Loucy (cell line): ENCODE data around the gene FMNL3.
"Not testable (repeated sequence)": the region's sequence is repeated elsewhere in the genome, so short reads cannot be mapped to it uniquely, and the experiment has no call there.

ENCODE experiments used
- H2AFZ ChIP-seq: fragments of 200-600 bp; sonication (generic); 2 replicates; pipeline ENCODE4 v1.6.0; 2016; ENCODE audit warnings: antibody characterized with exemption, mild to moderate bottlenecking, low read length, moderate library complexity
- H3F3A ChIP-seq: fragments of 200-600 bp; 2 replicates; pipeline ENCODE4 v1.6.0; 2016; ENCODE audit warnings: antibody characterized with exemption, low read depth, mild to moderate bottlenecking
- H3K27me3 ChIP-seq: fragments of 200-600 bp; sonication (generic); 2 replicates; pipeline ENCODE4 v1.6.1; 2014; ENCODE audit warnings: low read length, mild to moderate bottlenecking; ENCODE audit not compliant: insufficient read depth, poor library complexity, severe bottlenecking
- H3K36me3 ChIP-seq: fragments of 200-600 bp; sonication (generic); 2 replicates; pipeline ENCODE4 v1.6.1; 2016; ENCODE audit warnings: low read length; ENCODE audit not compliant: insufficient read depth
- H3K4me1 ChIP-seq: fragments of 200-600 bp; sonication (generic); 2 replicates; pipeline ENCODE4 v1.5.1; 2014; ENCODE audit warnings: low read length, mild to moderate bottlenecking; ENCODE audit not compliant: insufficient read depth, poor library complexity, severe bottlenecking
- H3K4me2 ChIP-seq: fragments of 200-600 bp; sonication (generic); 2 replicates; pipeline ENCODE4 v1.6.0; 2014; ENCODE audit warnings: antibody characterized with exemption, low read length, low read depth, mild to moderate bottlenecking; ENCODE audit not compliant: poor library complexity, severe bottlenecking
- H3K4me3 ChIP-seq: fragments of 200-600 bp; sonication (generic); 2 replicates; pipeline ENCODE4 v1.5.1; 2014; ENCODE audit warnings: low read length, mild to moderate bottlenecking, mixed read lengths; ENCODE audit not compliant: poor library complexity, severe bottlenecking
- H3K79me2 ChIP-seq: fragments of 200-600 bp; sonication (generic); 2 replicates; pipeline ENCODE4 v1.6.1; 2014; ENCODE audit warnings: low read length; ENCODE audit not compliant: insufficient read depth
- H3K9ac ChIP-seq: fragments of 200-600 bp; sonication (generic); 2 replicates; pipeline ENCODE4 v1.6.0; 2014; ENCODE audit warnings: mild to moderate bottlenecking, low read depth, low read length, moderate library complexity; ENCODE audit not compliant: poor library complexity, severe bottlenecking
- H3K9me2 ChIP-seq: fragments of 200-600 bp; sonication (generic); replicated peaks from 2 replicates; pipeline ENCODE4 v1.6.1; 2016; ENCODE audit warnings: low read depth, low read length, mixed read lengths
- H3K9me3 ChIP-seq: fragments of 200-600 bp; sonication (generic); 2 replicates; pipeline ENCODE4 v1.6.1; 2014; ENCODE audit warnings: mild to moderate bottlenecking, antibody characterized with exemption, low read length, low read depth; ENCODE audit not compliant: insufficient read depth
- H4K20me1 ChIP-seq: fragments of 200-600 bp; sonication (generic); 2 replicates; pipeline ENCODE4 v1.6.0; 2014; ENCODE audit warnings: antibody characterized with exemption, low read length, mild to moderate bottlenecking; ENCODE audit not compliant: insufficient read depth, poor library complexity, severe bottlenecking
- CTCF ChIP-seq: fragments of 200-600 bp; sonication (generic); conservative IDR thresholded peaks from 2 replicates; pipeline ENCODE4 v1.5.1; 2014; ENCODE audit warnings: mild to moderate bottlenecking, antibody characterized with exemption, low read length
- EZH2phosphoT487 ChIP-seq: fragments of 200-600 bp; IDR thresholded peaks from 2 replicates; pipeline ENCODE4 v1.6.1; 2018; ENCODE audit warnings: antibody characterized with exemption, mild to moderate bottlenecking, moderate library complexity, borderline replicate concordance

The FMNL3 gene

DNA sequence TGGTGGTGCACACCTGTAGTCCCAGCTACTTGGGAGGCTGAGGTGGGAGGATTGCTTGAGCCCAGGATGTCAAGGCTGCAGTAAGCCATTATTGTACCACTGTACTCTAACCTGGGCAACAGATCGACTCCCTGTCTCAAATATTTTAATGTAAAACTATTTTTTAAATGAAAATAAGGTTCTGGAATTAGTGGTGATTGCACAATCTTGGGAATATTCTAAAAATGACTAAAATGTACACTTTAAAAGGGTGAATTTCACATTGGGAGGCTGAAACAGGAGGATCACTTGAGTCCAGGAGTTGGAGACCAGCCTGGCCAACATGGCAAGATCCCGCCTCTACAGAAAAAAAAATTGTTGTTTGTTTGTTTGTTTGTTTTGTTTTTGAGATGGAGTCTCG, 21.2 kb upstream of the FMNL3 start:
- H3K27me3 ChIP-seq = no peaks in the 10 kb centered on the region
- no peak overlapping the region for H3K4me3 ChIP-seq
- H3K4me1 ChIP-seq = no peaks in the 10 kb centered on the region
- no peak overlapping the region for H3K9ac ChIP-seq
- H2AFZ ChIP-seq = no peak overlapping the region
- H3K79me2 ChIP-seq = no peaks in the 10 kb centered on the region
- no peaks in the 10 kb centered on the region for H3K9me3 ChIP-seq
- H4K20me1 ChIP-seq = no peaks in the 10 kb centered on the region
- TF ChIP-seq CTCF (no peak), EZH2phosphoT487 (no peak)
- no peak overlapping the region for H3K4me2 ChIP-seq
- no peaks in the 10 kb centered on the region for H3F3A ChIP-seq
- no peaks in the 10 kb centered on the region for H3K36me3 ChIP-seq
- H3K9me2 ChIP-seq = no peaks in the 10 kb centered on the region

- H3K9ac ChIP-seq, H3K79me2 ChIP-seq, H3K9me2 ChIP-seq, H3K36me3 ChIP-seq, H4K20me1 ChIP-seq, H3K9me3 ChIP-seq, H2AFZ ChIP-seq, H3K27me3 ChIP-seq, H3K4me2 ChIP-seq, H3K4me1 ChIP-seq, H3K4me3 ChIP-seq, H3F3A ChIP-seq: not testable (repeated sequence)
These were observed 14.2 kb upstream of the FMNL3 start for GRCh38 chr12:49721355-49721754.

DNA sequence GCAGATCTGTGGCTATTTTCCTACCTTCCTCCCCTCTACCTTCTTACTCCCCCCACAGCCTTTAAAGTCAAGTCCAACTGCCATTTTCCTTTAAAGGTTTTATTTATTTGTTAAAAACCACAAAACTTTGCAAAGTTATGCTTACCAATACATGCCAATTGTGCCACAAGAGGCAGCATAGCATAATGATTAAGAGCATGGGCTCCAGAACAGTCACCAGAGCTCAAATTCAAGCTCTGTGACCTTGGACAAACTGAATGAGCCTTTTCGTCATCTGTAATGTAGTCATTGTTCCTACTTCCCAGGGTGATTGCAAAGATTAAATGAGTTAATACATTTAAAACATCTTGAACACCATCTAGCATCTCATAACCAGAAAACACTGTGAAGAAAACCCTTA, 13.0 kb upstream of the FMNL3 start:
- no peaks in the 10 kb centered on the region for H3K27me3 ChIP-seq
- no peak overlapping the region for H3K4me3 ChIP-seq
- no peaks in the 10 kb centered on the region for H3K9me3 ChIP-seq
- no peaks in the 10 kb centered on the region for H3K36me3 ChIP-seq
- no peaks in the 10 kb centered on the region for H3K4me1 ChIP-seq
- H3K9ac ChIP-seq = no peak overlapping the region
- no peaks in the 10 kb centered on the region for H3F3A ChIP-seq
- TF ChIP-seq CTCF (peak; percentile 60), EZH2phosphoT487 (no peak)
- no peaks in the 10 kb centered on the region for H3K9me2 ChIP-seq
- H4K20me1 ChIP-seq = no peaks in the 10 kb centered on the region
- peak overlapping the region; percentile 40 for H2AFZ ChIP-seq
- H3K4me2 ChIP-seq = no peak overlapping the region
- no peaks in the 10 kb centered on the region for H3K79me2 ChIP-seq

DNA sequence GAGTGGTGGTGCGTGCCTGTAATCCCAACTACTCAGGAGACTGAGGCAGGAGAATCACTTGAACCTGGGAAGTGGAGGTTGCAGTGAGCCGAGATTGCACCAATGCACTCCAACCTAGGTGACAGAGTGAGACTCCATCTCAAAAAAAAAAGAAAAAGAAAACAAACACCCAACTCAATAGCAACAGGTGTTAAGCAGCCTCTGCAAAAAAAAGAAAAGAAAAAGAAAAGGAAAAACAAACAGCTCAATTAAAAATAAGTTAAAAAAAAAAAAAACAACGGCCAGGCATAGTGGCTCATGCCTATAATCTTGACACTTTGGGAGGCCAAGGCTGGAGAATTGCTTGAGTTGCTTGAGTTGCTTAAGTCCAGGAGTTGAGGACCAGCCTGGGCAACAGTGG, 10.6 kb upstream of the FMNL3 start:
- H3K4me2 ChIP-seq, H3K36me3 ChIP-seq, H3K4me3 ChIP-seq, H2AFZ ChIP-seq, H3K9me3 ChIP-seq, H3K4me1 ChIP-seq, H3K9ac ChIP-seq, H3K79me2 ChIP-seq, H3K9me2 ChIP-seq, H3F3A ChIP-seq, H3K27me3 ChIP-seq, H4K20me1 ChIP-seq: not testable (repeated sequence)
